DOHH2 (cell line): ENCODE measurements around the gene CCDC12.

ENCODE experiments used
- H3F3A ChIP-seq: fragments of 200-600 bp; sonication (generic), shearing (Covaris generic); 2 replicates; pipeline ENCODE4 v1.6.0; 2016; ENCODE audit warnings: antibody characterized with exemption, mild to moderate bottlenecking; ENCODE audit not compliant: control insufficient read depth, insufficient read depth
- H3K27ac ChIP-seq: fragments of 200-600 bp; sonication (generic); 2 replicates; pipeline ENCODE4 v1.5.1; 2014; ENCODE audit warnings: low read depth, mild to moderate bottlenecking, low read length, moderate library complexity
- H3K27me3 ChIP-seq: fragments of 200-600 bp; sonication (generic); 2 replicates; pipeline ENCODE4 v1.6.1; 2014; ENCODE audit warnings: mild to moderate bottlenecking, low read length, mixed read lengths; ENCODE audit not compliant: control insufficient read depth
- H3K36me3 ChIP-seq: fragments of 200-600 bp; sonication (generic); 2 replicates; pipeline ENCODE4 v1.6.1; 2014; ENCODE audit warnings: mild to moderate bottlenecking, low read length, moderate library complexity, mixed read lengths; ENCODE audit not compliant: control insufficient read depth
- H3K4me1 ChIP-seq: fragments of 200-600 bp; sonication (generic); 2 replicates; pipeline ENCODE4 v1.6.1; 2014; ENCODE audit warnings: mild to moderate bottlenecking, low read length, mixed read lengths; ENCODE audit not compliant: control insufficient read depth
- H3K4me2 ChIP-seq: fragments of 200-600 bp; sonication (generic); 2 replicates; pipeline ENCODE4 v1.6.0; 2014; ENCODE audit warnings: mild to moderate bottlenecking, low read length, moderate library complexity
- H3K4me3 ChIP-seq: fragments of 200-600 bp; sonication (generic); 2 replicates; pipeline ENCODE4 v1.5.1; 2014; ENCODE audit warnings: mild to moderate bottlenecking, low read length, mixed read lengths
- H3K79me2 ChIP-seq: fragments of 200-600 bp; sonication (generic); 2 replicates; pipeline ENCODE4 v1.6.1; 2014; ENCODE audit warnings: mild to moderate bottlenecking, low read length, mixed read lengths; ENCODE audit not compliant: control insufficient read depth
- H3K9me2 ChIP-seq: fragments of 200-600 bp; sonication (generic); replicated peaks from 2 replicates; pipeline ENCODE4 v1.6.1; 2014; ENCODE audit warnings: mild to moderate bottlenecking, low read length, mixed read lengths; ENCODE audit not compliant: control insufficient read depth
- H3K9me3 ChIP-seq: fragments of 200-600 bp; sonication (generic); 2 replicates; pipeline ENCODE4 v1.6.1; 2014; ENCODE audit warnings: antibody characterized with exemption, low read length, mixed read lengths; ENCODE audit not compliant: control insufficient read depth, insufficient read depth
- H4K20me1 ChIP-seq: fragments of 200-600 bp; sonication (generic); 2 replicates; pipeline ENCODE4 v1.6.0; 2014; ENCODE audit warnings: low read depth, mild to moderate bottlenecking, antibody characterized with exemption, low read length, moderate library complexity; ENCODE audit not compliant: control insufficient read depth, insufficient read depth
- EZH2phosphoT487 ChIP-seq: fragments of 200-600 bp; sonication (generic); IDR thresholded peaks from 2 replicates; pipeline ENCODE4 v1.6.1; 2017; ENCODE audit warnings: borderline replicate concordance, mild to moderate bottlenecking, antibody characterized with exemption, low read length, moderate library complexity, mixed read lengths
- TF ChIP-seq, protein P1 (sequence below): fragments of 200-600 bp; sonication (generic); IDR thresholded peaks from one replicate; pipeline ENCODE4 v1.5.1; 2014; ENCODE audit warnings: antibody characterized with exemption, mild to moderate bottlenecking, low read depth, low read length; ENCODE audit not compliant: poor library complexity, severe bottlenecking

The CCDC12 gene

GRCh38 chr3:46931631-46932331, 44.8 kb downstream of the CCDC12 start:
- Histone ChIP-seq H3K79me2 (peaks cover 79% of the 10 kb centered on the region), H3K4me1 (peaks cover 100% of the 10 kb centered on the region), H4K20me1 (peaks cover 3% of the 10 kb centered on the region; the same call in 1 of the 2 replicates), H3K9me3 (no peaks in the 10 kb centered on the region), H3K4me3 (peak overlapping the region; percentile 60), H3K27ac (peak overlapping the region; percentile 99), H3K27me3 (no peaks in the 10 kb centered on the region), H3K9me2 (no peaks in the 10 kb centered on the region), H3K36me3 (peaks cover 76% of the 10 kb centered on the region), H3K4me2 (peak overlapping the region; percentile 95), H3F3A (peaks cover 45% of the 10 kb centered on the region)
- TF ChIP-seq, protein P1, sequence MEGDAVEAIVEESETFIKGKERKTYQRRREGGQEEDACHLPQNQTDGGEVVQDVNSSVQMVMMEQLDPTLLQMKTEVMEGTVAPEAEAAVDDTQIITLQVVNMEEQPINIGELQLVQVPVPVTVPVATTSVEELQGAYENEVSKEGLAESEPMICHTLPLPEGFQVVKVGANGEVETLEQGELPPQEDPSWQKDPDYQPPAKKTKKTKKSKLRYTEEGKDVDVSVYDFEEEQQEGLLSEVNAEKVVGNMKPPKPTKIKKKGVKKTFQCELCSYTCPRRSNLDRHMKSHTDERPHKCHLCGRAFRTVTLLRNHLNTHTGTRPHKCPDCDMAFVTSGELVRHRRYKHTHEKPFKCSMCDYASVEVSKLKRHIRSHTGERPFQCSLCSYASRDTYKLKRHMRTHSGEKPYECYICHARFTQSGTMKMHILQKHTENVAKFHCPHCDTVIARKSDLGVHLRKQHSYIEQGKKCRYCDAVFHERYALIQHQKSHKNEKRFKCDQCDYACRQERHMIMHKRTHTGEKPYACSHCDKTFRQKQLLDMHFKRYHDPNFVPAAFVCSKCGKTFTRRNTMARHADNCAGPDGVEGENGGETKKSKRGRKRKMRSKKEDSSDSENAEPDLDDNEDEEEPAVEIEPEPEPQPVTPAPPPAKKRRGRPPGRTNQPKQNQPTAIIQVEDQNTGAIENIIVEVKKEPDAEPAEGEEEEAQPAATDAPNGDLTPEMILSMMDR: no peak

- H4K20me1 ChIP-seq: peaks cover 3% of the 10 kb centered on the region; the same call in 1 of the 2 replicates
- TF ChIP-seq, protein P1: no peak
- no peak for TF ChIP-seq EZH2phosphoT487
Measured at GRCh38 chr3:46930945-46931403, 45.6 kb downstream of the CCDC12 start.

DNA sequence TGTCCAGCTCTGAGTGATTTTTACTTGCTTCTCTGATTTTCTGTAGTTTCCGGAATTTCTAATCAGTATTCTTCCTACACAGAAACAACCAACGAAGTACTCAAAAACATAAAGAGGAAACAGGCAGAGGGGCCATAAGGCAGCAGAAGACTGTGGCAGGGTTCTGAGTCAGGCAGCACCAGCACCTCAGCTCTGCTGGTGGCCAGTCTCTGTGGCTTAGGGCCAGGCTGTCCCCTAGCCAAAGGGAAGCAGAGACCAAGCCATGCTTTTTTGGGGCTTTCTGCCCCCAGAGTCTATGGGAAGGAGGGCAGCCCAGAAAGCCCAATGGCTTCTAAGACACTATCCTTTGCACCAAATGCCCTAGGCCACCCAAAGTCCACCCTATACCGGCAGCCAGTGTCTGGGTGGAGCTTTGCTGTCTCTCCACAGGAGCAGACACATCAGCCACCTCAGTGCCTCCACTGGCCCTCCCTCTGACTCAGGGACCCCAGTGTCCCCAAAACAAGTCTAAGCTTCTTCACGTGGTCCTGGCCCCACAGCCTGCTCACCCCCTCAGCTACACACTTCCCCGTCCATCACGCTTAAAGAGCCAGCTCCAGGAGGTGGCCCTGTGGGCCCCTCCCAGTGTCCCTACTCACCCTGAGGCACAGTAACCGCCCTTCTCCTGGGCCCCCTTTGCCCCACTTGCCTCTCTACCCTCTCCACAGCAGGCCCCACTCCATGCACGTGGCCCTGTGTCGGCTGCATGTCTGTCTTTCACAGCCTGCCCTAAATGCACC, 46.2 kb downstream of the CCDC12 start:
- peak overlapping the region; percentile 60 for H3K4me3 ChIP-seq
- H3K36me3 ChIP-seq: peaks cover 76% of the 10 kb centered on the region
- no peaks in the 10 kb centered on the region for H3K27me3 ChIP-seq
- peak overlapping the region; percentile 95 for H3K4me2 ChIP-seq
- TF ChIP-seq, protein P1: no peak
- TF ChIP-seq EZH2phosphoT487: no peak
- H3K4me1 ChIP-seq: peaks cover 100% of the 10 kb centered on the region
- no peaks in the 10 kb centered on the region for H3K9me3 ChIP-seq
- peaks cover 3% of the 10 kb centered on the region; the same call in 1 of the 2 replicates for H4K20me1 ChIP-seq
- peaks cover 52% of the 10 kb centered on the region for H3F3A ChIP-seq
- no peaks in the 10 kb centered on the region for H3K9me2 ChIP-seq
- H3K79me2 ChIP-seq: peaks cover 78% of the 10 kb centered on the region
- peak overlapping the region; percentile 99 for H3K27ac ChIP-seq

More at GRCh38 chr3:46930945-46931403, 45.6 kb downstream of the CCDC12 start:
- peak overlapping the region; percentile 99 for H3K27ac ChIP-seq
- peaks cover 76% of the 10 kb centered on the region for H3K36me3 ChIP-seq
- H3K4me1 ChIP-seq: peaks cover 100% of the 10 kb centered on the region
- peak overlapping the region; percentile 95 for H3K4me2 ChIP-seq
- H3K9me3 ChIP-seq: no peaks in the 10 kb centered on the region
- H3K27me3 ChIP-seq: no peaks in the 10 kb centered on the region
- peak overlapping the region; percentile 60 for H3K4me3 ChIP-seq
- H3K79me2 ChIP-seq: peaks cover 78% of the 10 kb centered on the region
- H3K9me2 ChIP-seq: no peaks in the 10 kb centered on the region
- peaks cover 52% of the 10 kb centered on the region for H3F3A ChIP-seq
